Erythroblast (primary cell): Measurements from ENCODE around the gene MICU2.

Experiments
- GATA1 ChIP-seq: IDR thresholded peaks from 2 replicates; pipeline ENCODE4 v1.6.1; 2011; ENCODE audit warnings: low read depth, mild to moderate bottlenecking, control low read depth, low read length, moderate library complexity
- POLR2A ChIP-seq: IDR thresholded peaks from 2 replicates; pipeline ENCODE4 v1.6.1; 2011; ENCODE audit warnings: mild to moderate bottlenecking, low read length

DNA sequence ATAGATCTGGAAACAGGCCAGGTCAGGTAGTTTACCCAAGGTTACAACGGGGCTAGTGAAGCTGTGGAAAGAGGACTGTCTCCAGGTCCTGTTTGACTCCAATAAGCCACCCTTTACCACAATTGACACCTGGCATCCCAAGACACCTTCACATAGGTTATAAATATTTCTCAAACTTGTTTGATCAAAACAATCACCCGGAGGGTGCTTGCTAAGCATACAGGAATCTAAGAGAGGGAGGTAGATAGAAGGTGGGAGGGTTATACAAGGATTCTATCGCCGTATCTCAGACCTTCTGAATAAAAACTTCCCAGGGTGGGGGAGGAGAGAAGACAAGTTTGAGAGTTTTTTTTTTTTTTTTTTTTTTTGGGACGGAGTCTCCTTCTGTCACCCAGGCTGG is 55.4 kb downstream of the MICU2 start:
- no peak for TF ChIP-seq POLR2A
- no peak for TF ChIP-seq GATA1
